Measurements from ENCODE around the gene MED10.

The MED10 gene

GRCh38 chr5:6377905-6378765 is at the start of gene MED10:
MED10 (minus strand) TSS chr5:6378547; CDS start chr5:6378483, 64 bp downstream.
- DNase-seq, result peak; percentile 96

GRCh38 chr5:6427694-6428093 is 49.3 kb upstream of the MED10 start:
- DNase-seq, result no peak

- DNase-seq, result no peak
Measured at GRCh38 chr5:6424700-6425099, 46.4 kb upstream of the MED10 start.

- peak; percentile 21 for DNase-seq
Measured at GRCh38 chr5:6424110-6424659, 45.8 kb upstream of the MED10 start.

GRCh38 chr5:6423327-6424109 is 45.2 kb upstream of the MED10 start:
- no peak for DNase-seq

GRCh38 chr5:6419340-6419852 is 41.0 kb upstream of the MED10 start:
- DNase-seq, result peak; percentile 94

- DNase-seq, result no peak
Measured at GRCh38 chr5:6418679-6419276, 40.4 kb upstream of the MED10 start.

GRCh38 chr5:6417657-6418056 is 39.3 kb upstream of the MED10 start:
- no peak for DNase-seq

GRCh38 chr5:6412811-6413210 is 34.5 kb upstream of the MED10 start:
- DNase-seq, result no peak

- DNase-seq, result no peak
Measured at GRCh38 chr5:6411141-6411540, 32.8 kb upstream of the MED10 start.

- DNase-seq, result no peak
Measured at GRCh38 chr5:6410421-6410820, 32.1 kb upstream of the MED10 start.

GRCh38 chr5:6408627-6409446 is 30.5 kb upstream of the MED10 start:
- DNase-seq, result no peak

GRCh38 chr5:6408260-6408596 is 29.9 kb upstream of the MED10 start:
- DNase-seq, result no peak

GRCh38 chr5:6407558-6408259 is 29.4 kb upstream of the MED10 start:
- no peak for DNase-seq

- DNase-seq, result no peak
Measured at GRCh38 chr5:6405591-6405990, 27.2 kb upstream of the MED10 start.

GRCh38 chr5:6404129-6404528 is 25.8 kb upstream of the MED10 start:
- no peak for DNase-seq

- DNase-seq, result no peak
Measured at GRCh38 chr5:6403416-6403815, 25.1 kb upstream of the MED10 start.

GRCh38 chr5:6402939-6403338 is 24.6 kb upstream of the MED10 start:
- no peak for DNase-seq

GRCh38 chr5:6401410-6401809 is 23.1 kb upstream of the MED10 start:
- DNase-seq, result no peak

GRCh38 chr5:6399980-6400910 is 21.9 kb upstream of the MED10 start:
- DNase-seq, result no peak

Data from NCI-H1105 (cell line).